GM18519 (cell line): ENCODE measurements around the gene PODNL1.

Experiments used
- ATAC-seq: cut with Tn5 transposase; IDR thresholded peaks from one replicate; pipeline ENCODE4 v1.9.1; 2021; ENCODE audit warnings: mild to moderate bottlenecking, moderate library complexity; ENCODE audit not compliant: unreplicated experiment, low FRiP score

PODNL1 gene

GRCh38 chr19:13899912-13900584 lies 38.2 kb downstream of the PODNL1 start:
- ATAC-seq, result no peak

GRCh38 chr19:13899393-13899792 lies 38.8 kb downstream of the PODNL1 start:
- ATAC-seq, result no peak

GRCh38 chr19:13896227-13896626 lies 42.0 kb downstream of the PODNL1 start:
- ATAC-seq, result no peak

- no peak for ATAC-seq
Observed at GRCh38 chr19:13894552-13894951, 43.7 kb downstream of the PODNL1 start.

- ATAC-seq, result no peak
Observed at GRCh38 chr19:13892870-13893269, 45.3 kb downstream of the PODNL1 start.

- no peak for ATAC-seq
Observed at GRCh38 chr19:13890136-13890535, 48.1 kb downstream of the PODNL1 start.

GRCh38 chr19:13888281-13888680 lies 49.9 kb downstream of the PODNL1 start:
- no peak for ATAC-seq

- no peak for ATAC-seq
Observed at GRCh38 chr19:13887517-13887916, 50.7 kb downstream of the PODNL1 start.

- ATAC-seq, result no peak
Observed at GRCh38 chr19:13887018-13887436, 51.2 kb downstream of the PODNL1 start.

- ATAC-seq, result no peak
Observed at GRCh38 chr19:13885826-13886365, 52.3 kb downstream of the PODNL1 start.

GRCh38 chr19:13884726-13885591 lies 53.3 kb downstream of the PODNL1 start:
- ATAC-seq, result no peak

GRCh38 chr19:13883516-13884064 lies 54.6 kb downstream of the PODNL1 start:
- ATAC-seq, result no peak

- ATAC-seq, result no peak
Observed at GRCh38 chr19:13882836-13883235, 55.4 kb downstream of the PODNL1 start.

- ATAC-seq, result no peak
Observed at GRCh38 chr19:13882419-13882795, 55.8 kb downstream of the PODNL1 start.

- ATAC-seq, result no peak
Observed at GRCh38 chr19:13881692-13882418, 56.4 kb downstream of the PODNL1 start.

- no peak for ATAC-seq
Observed at GRCh38 chr19:13881251-13881691, 56.9 kb downstream of the PODNL1 start.
